OCI-LY1 (cell line): ENCODE results near the gene ACACA.

Experiments
- H2AFZ ChIP-seq: fragments of 200-600 bp; sonication (generic), shearing (Covaris generic); 2 replicates; pipeline ENCODE4 v1.6.0; 2014; ENCODE audit warnings: antibody characterized with exemption, mild to moderate bottlenecking, low read length
- H3F3A ChIP-seq: fragments of 200-600 bp; sonication (generic), shearing (Covaris generic); 2 replicates; pipeline ENCODE4 v1.6.0; 2014; ENCODE audit warnings: mild to moderate bottlenecking, antibody characterized with exemption, low read length, moderate library complexity; ENCODE audit not compliant: insufficient read depth
- H3K27ac ChIP-seq: fragments of 200-600 bp; sonication (generic); 2 replicates; pipeline ENCODE4 v1.5.1; 2014; ENCODE audit warnings: low read length, mixed run types, mild to moderate bottlenecking, low read depth; ENCODE audit not compliant: poor library complexity, severe bottlenecking
- H3K27me3 ChIP-seq: fragments of 200-600 bp; sonication (generic); 2 replicates; pipeline ENCODE4 v1.6.0; 2014; ENCODE audit warnings: antibody characterized with exemption, mild to moderate bottlenecking, low read length, moderate library complexity; ENCODE audit not compliant: insufficient read depth
- H3K36me3 ChIP-seq: fragments of 200-600 bp; sonication (generic); 2 replicates; pipeline ENCODE4 v1.6.1; 2014; ENCODE audit warnings: mild to moderate bottlenecking, antibody characterized with exemption, low read length, moderate library complexity, mixed read lengths; ENCODE audit not compliant: insufficient read depth
- H3K4me1 ChIP-seq: fragments of 200-600 bp; sonication (generic); 2 replicates; pipeline ENCODE4 v1.5.1; 2014; ENCODE audit warnings: mild to moderate bottlenecking, low read length, moderate library complexity; ENCODE audit not compliant: insufficient read depth, severe bottlenecking
- H3K4me2 ChIP-seq: fragments of 200-600 bp; sonication (generic), shearing (Covaris generic); 2 replicates; pipeline ENCODE4 v1.6.1; 2014; ENCODE audit warnings: low read length
- H3K4me3 ChIP-seq: fragments of 200-600 bp; sonication (generic); 2 replicates; pipeline ENCODE4 v1.5.1; 2014; ENCODE audit warnings: low read length, low read depth, mild to moderate bottlenecking, mixed read lengths; ENCODE audit not compliant: poor library complexity, severe bottlenecking
- H3K79me2 ChIP-seq: fragments of 200-600 bp; shearing (Covaris generic); 2 replicates; pipeline ENCODE4 v1.6.1; 2016; ENCODE audit warnings: mixed run types, low read length, mixed read lengths; ENCODE audit not compliant: insufficient read depth
- H3K9ac ChIP-seq: fragments of 200-600 bp; sonication (generic), shearing (Covaris generic); 2 replicates; pipeline ENCODE4 v1.6.1; 2014; ENCODE audit warnings: mild to moderate bottlenecking, low read length, mixed read lengths
- H3K9me2 ChIP-seq: fragments of 200-600 bp; sonication (generic), shearing (Covaris generic); 2 replicates; pipeline ENCODE4 v1.6.1; 2014; ENCODE audit warnings: low read depth, mild to moderate bottlenecking, low read length, mixed read lengths
- H3K9me3 ChIP-seq: fragments of 200-600 bp; shearing (Covaris generic); 2 replicates; pipeline ENCODE4 v1.6.1; 2014; ENCODE audit warnings: low read length, mixed read lengths
- H4K20me1 ChIP-seq: fragments of 200-600 bp; sonication (generic), shearing (Covaris generic); 2 replicates; pipeline ENCODE4 v1.6.0; 2016; ENCODE audit warnings: mild to moderate bottlenecking, low read length; ENCODE audit not compliant: insufficient read depth
- EZH2 ChIP-seq: fragments of 200-600 bp; sonication (generic), shearing (Covaris generic); IDR thresholded peaks from 2 replicates; pipeline ENCODE4 v1.8.0; 2017; ENCODE audit warnings: borderline replicate concordance, mixed run types, mild to moderate bottlenecking, antibody characterized with exemption, low read length, moderate library complexity, mixed read lengths
- TF ChIP-seq, protein P1 (sequence below): fragments of 200-600 bp; sonication (generic), shearing (Covaris generic); IDR thresholded peaks from 2 replicates; pipeline ENCODE4 v1.5.1; 2017; ENCODE audit warnings: mild to moderate bottlenecking, antibody characterized with exemption, low read length, moderate library complexity, mixed read lengths

The ACACA gene

DNA sequence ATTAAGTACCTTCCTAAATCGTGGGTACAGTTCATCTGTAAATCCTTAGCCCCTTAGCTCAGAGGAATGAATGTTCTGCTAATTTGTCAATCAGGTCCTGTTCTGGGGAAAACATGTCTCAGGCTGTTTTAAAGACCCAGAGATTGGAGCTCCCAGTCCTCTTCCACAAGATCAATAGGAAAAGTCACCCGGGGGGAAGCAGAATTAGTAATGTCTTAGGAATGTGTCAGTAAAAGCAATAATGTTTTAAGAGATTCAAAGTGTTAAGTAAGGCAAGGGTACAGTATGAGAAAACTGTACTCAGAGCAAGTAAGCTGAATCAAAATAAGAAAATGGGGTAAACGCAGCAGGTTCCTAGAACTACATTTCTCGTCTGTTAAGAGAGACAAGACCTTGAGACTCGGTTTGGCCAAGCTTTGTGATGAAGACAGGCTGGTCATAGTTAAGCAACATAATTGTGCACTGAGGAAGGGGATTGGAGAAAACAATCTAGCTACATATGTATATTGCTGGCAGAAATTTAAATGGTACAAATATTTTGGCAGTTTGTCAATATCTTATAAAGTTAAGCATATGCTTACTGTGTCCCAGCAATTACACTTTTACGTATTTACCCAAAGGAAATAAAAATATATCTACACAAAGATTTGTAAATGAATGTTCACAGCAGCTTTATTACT, 223.7 kb downstream of the ACACA start:
- H3K27me3 ChIP-seq, result no peaks in the 10 kb centered on the region
- no peaks in the 10 kb centered on the region for H4K20me1 ChIP-seq
- no peaks in the 10 kb centered on the region for H3K9me3 ChIP-seq
- no peak overlapping the region for H3K4me2 ChIP-seq
- H2AFZ ChIP-seq, result no peak overlapping the region
- no peaks in the 10 kb centered on the region for H3K79me2 ChIP-seq
- H3K27ac ChIP-seq, result no peak overlapping the region
- no peaks in the 10 kb centered on the region for H3K4me1 ChIP-seq
- H3K9me2 ChIP-seq, result no peaks in the 10 kb centered on the region
- no peak overlapping the region for H3K9ac ChIP-seq
- no peaks in the 10 kb centered on the region for H3F3A ChIP-seq
- H3K4me3 ChIP-seq, result no peak overlapping the region
- TF ChIP-seq EZH2, result no peak
- peaks cover 74% of the 10 kb centered on the region for H3K36me3 ChIP-seq

DNA sequence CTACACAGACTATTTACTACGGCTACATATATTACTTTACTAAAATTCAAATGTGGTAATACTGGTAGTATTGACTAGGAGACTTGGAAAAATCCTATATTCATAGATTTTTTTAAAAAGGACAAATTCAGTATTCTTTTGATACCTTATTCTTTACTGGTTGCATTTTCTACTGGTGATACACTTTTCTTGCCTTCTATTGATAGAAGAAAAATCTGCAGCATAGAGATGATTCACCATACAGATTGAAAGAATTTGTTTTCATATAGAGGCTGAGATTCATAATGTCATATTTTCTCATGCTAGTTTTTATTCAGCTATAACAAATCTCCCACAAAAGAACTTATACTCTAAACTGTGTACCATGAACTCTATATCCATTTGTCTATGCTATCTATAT, 226.3 kb downstream of the ACACA start:
- no peak for TF ChIP-seq EZH2
- TF ChIP-seq, protein P1, sequence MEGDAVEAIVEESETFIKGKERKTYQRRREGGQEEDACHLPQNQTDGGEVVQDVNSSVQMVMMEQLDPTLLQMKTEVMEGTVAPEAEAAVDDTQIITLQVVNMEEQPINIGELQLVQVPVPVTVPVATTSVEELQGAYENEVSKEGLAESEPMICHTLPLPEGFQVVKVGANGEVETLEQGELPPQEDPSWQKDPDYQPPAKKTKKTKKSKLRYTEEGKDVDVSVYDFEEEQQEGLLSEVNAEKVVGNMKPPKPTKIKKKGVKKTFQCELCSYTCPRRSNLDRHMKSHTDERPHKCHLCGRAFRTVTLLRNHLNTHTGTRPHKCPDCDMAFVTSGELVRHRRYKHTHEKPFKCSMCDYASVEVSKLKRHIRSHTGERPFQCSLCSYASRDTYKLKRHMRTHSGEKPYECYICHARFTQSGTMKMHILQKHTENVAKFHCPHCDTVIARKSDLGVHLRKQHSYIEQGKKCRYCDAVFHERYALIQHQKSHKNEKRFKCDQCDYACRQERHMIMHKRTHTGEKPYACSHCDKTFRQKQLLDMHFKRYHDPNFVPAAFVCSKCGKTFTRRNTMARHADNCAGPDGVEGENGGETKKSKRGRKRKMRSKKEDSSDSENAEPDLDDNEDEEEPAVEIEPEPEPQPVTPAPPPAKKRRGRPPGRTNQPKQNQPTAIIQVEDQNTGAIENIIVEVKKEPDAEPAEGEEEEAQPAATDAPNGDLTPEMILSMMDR, result no peak
- Histone ChIP-seq H3K4me3 (no peak overlapping the region), H3F3A (no peaks in the 10 kb centered on the region), H3K27ac (no peak overlapping the region), H3K79me2 (no peaks in the 10 kb centered on the region), H2AFZ (no peak overlapping the region), H3K9me2 (no peaks in the 10 kb centered on the region), H4K20me1 (no peaks in the 10 kb centered on the region), H3K4me2 (no peak overlapping the region), H3K9ac (no peak overlapping the region), H3K36me3 (peaks cover 75% of the 10 kb centered on the region), H3K27me3 (no peaks in the 10 kb centered on the region), H3K4me1 (no peaks in the 10 kb centered on the region), H3K9me3 (no peaks in the 10 kb centered on the region)

DNA sequence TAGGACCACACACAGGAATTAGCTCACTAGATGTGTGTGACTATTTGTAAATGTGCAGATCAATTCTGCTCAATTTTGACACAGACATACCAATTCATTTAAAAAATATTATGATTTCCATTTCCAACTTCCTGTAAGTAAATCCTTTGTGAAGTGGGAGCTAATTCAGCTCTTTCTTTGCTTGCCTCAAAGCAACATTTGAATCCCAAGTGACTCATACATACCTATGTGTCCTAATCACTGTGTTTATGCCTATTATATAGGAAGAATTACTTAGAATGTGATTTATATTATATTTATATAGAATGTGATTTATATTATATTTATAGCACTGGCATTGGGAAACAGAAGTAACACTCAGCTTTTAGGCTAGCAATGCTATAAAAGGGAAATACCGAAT, 226.7 kb downstream of the ACACA start:
- H2AFZ ChIP-seq, result no peak overlapping the region
- no peaks in the 10 kb centered on the region for H4K20me1 ChIP-seq
- TF ChIP-seq, protein P1, result no peak
- TF ChIP-seq EZH2, result no peak
- no peaks in the 10 kb centered on the region; the same call in 1 of the 2 replicates for H3F3A ChIP-seq
- no peaks in the 10 kb centered on the region for H3K79me2 ChIP-seq
- H3K36me3 ChIP-seq, result peaks cover 75% of the 10 kb centered on the region
- H3K9me3 ChIP-seq, result no peaks in the 10 kb centered on the region
- no peaks in the 10 kb centered on the region for H3K4me1 ChIP-seq
- H3K4me2 ChIP-seq, result no peak overlapping the region
- no peak overlapping the region for H3K9ac ChIP-seq
- H3K9me2 ChIP-seq, result no peaks in the 10 kb centered on the region
- no peak overlapping the region for H3K4me3 ChIP-seq
- no peak overlapping the region for H3K27ac ChIP-seq
- H3K27me3 ChIP-seq, result no peaks in the 10 kb centered on the region
